HG03469 (cell line): ENCODE data around the gene GNG11.

Experiments
- ATAC-seq: cut with Tn5 transposase; IDR thresholded peaks from one replicate; pipeline ENCODE4 v1.9.1; 2021; ENCODE audit warnings: mild to moderate bottlenecking, moderate library complexity, moderate number of reproducible peaks; ENCODE audit not compliant: unreplicated experiment

Gene GNG11

DNA sequence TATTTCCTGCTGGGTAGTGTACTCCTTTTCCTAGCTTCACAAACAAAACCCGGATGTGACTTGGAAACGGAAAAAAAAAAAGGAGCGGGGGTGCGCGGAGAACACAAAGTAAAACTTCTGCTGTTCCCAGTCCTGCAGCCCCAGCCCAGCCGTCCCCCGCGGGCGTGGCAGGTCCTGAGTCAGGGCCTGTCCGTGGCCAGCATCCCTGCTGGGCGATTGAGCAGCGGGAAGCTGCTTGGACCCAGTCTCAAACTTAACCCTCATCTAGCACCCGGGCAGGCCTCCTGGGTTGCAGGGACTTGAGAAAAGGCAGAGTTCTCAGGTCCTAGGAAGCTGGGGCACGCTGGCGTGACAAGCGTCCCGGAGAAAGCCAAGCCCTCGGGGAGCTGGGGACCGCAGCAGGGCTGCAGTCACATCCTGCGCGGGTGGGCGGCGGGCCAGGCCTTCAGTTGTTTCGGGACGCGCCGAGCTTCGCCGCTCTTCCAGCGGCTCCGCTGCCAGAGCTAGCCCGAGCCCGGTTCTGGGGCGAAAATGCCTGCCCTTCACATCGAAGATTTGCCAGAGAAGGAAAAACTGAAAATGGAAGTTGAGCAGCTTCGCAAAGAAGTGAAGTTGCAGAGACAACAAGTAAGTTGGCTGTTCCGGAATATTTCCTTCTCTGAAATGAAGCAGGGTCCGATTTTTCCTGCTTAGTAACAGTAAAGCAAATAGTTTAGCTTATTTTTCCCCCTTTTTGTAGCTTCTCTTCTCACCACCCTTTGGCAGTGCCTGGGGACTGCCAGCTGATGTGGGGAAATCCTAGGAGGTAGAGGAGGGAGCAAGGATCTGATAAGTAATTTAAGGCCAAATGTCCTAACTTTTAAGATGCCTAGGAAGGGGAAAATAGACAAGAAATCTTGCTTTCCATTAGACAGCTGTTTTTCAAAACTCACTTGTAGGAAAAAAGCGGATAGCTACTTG lies at the start of gene GNG11:
GNG11 (plus strand) TSS at position 129 of the 960 bp plus-strand sequence; CDS start at position 532, 403 bp downstream.
- peak; percentile 89 for ATAC-seq

DNA sequence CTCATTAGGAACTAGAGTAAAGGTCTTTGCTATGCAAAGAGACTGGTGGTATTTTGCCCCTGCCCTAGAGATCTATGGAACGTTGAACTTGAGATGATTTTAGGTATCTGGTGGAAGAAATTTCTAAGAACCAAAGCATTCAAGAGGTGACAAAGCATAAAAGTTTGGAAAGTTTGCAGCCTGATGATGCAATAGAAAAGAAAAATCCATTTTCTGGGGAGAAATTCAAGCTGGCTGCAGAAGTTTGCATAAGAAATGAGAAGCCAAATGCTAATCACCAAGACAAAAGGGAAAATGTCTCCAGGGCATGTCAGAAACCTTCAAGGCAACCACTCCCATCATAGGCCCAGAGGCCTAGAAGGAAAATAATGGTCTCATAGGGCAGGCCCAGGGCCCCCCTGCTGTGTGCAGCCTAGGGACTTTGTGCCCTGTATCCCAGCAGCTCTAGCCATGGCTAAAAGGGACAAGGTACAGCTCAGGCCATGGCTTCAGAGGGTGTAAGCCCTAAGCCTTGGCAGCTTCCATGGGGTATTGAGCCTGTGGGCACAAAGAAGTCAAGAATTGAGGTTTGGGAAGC lies 47.4 kb upstream of the GNG11 start:
- ATAC-seq: no peak

DNA sequence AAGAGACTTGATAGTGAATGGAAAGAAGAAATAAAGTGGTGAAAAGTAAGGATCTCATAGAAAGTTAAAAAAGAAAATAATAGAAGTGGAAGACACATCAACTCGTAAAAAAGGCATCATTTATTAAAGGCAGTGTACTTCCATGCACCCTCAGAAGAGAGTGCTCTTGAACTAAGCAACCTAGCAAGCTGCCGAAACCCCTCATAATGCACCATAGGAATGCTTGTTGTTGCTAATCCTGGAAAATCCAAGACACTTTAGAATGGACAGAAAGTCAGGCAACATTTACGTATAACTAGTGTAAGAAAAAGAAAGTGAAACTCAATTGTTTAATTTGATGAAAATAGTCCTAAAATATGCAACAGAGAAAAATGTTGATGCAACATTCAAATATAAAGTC lies 43.8 kb upstream of the GNG11 start:
- ATAC-seq: no peak

DNA sequence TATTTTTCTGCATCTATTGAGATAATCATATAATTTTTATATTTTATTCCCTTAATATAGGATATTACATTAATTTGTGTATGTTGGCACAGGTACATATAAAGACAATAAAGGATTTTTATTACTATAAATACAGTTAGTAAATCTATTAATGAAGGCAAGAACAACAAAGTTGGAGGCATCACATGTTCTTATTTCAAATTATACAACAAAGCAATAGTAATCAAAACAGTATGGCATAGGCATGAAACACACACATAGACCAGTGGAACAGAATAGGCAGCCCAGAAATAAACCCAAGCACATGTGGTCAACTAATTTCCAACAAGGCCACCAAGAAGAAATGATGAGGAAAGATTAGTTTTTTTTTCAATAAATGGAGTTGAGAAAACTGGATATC lies 42.2 kb upstream of the GNG11 start:
- no peak for ATAC-seq

DNA sequence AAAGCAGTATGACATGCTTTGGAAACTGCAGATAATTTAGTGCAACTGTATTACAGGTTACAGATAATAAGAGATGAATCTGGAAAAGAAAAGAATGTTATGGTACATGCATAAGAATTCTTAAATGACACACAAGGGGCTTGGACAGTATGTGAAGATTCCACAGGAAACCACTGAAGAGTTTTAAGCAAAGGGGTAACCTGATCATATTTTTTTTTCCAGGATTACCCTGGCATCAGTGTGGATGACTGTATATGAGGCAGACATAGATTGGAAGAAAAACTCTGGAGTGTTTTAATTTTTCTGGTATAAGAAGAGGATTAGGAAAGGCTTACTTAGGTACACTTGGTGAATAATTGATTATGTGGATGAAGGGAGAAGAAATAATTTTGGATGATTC lies 39.1 kb upstream of the GNG11 start:
- ATAC-seq: no peak

DNA sequence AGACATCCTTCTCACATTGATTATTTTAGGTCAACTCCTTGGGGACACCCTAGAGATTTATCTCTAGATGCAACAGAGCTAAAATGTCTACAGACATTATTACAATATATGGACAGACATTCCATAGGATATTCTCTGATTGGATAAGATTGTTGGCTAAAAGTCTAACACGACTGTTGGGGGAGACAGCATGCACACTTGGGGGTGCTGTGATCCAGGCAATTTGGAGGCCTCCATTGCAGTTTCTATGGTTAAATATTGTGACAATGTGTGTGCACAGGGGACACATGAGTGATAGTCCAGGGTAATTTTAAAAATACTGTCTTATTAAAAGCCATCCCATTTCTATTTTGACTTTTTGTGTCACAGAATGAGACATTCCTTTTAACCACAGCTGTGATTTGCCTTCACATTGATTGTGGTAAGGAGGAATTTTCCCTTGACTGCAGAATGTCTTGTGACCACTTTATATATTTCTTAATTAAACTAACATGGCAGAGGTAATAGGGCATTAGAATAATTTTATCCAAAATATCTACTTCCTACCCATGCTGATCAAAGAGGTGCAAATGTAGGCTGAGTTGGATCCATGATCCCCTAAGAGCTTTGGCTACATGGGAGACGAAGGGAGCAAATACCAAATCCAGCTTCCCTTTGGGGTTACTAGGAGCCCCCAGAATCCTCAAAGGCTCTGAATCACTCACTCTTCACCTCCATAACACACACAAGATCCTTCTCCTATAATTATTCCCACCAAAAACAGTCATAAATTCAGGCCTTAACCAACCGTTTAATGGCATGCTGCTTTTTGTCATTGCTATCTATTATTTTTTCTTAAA lies 38.2 kb upstream of the GNG11 start:
- no peak for ATAC-seq

DNA sequence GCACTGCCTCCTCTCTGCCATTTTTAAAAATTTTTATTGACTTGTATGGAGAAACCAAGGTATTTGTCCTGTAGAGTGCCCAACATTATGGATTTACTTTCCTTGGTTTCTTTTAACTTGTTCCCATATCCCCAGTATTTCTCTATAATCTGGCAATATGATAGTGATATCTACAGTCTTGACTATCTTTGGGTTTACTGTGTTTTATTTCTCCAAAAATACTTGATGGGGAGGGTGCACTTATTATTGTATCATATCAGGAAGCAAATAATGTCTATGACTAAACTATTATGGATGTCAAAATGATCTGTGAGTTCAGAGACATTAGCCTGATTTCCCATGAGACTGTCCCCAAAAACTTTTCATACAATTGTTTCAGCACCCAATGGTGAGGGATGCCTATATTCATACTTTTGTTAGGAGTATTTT lies 37.6 kb upstream of the GNG11 start:
- no peak for ATAC-seq

DNA sequence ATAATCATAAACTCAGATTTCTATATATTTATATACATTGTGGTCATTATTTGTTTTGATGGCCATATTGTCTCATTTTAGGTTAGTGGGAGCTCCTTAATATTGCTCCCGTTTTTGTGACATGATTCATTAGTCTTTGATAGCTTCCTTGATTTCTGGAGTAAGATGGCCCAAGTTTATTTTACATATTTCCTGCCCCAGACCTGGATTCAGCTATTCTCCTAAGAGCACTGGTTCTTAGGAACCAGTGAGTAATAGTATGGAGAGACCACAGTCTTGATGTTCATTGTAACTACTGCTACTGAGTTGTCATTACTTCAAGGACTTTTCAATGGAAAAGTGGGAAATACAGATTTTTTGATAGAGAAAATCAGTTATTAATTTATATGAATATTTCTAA lies 37.0 kb upstream of the GNG11 start:
- ATAC-seq: no peak

DNA sequence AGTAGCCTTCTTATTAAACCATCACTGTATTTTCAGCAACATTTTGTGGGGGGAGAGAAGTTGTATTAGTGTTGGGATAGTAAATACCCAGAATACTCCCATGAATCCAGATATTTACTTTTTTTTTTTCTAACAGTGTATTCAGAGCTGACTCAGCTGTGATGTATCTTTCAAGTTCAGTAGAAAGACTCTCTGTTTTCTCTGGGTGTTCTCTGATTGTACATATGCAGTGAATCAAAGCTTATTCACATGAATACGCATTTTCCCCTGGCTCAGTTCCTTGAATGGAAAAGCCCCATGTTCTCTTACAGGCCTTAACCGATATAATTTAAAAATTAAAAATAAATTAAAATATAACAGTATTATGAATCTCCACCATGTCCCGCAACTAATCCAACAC lies 32.3 kb upstream of the GNG11 start:
- no peak for ATAC-seq

DNA sequence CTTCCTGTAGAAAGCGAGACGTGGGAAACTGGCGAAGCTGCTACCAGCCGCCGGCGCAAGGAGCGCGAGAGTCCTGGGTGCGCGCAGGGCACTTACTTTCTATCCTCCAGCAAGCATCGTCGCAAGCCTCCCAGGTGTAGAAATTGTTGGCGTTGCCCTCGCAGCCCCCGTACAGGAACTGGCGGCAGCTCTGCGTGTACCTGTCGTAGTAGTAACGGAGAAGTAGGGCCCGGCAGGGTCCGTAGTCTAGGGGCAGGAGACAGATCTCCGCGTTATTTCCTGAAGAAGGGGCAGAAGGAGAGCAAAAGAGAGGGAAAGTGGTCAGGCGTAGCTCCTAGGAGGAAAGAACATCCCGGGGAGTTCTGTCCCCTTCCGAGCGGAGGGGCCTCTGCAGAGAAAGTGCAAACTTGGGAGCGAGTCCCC lies 31.5 kb upstream of the GNG11 start:
- ATAC-seq: no peak

DNA sequence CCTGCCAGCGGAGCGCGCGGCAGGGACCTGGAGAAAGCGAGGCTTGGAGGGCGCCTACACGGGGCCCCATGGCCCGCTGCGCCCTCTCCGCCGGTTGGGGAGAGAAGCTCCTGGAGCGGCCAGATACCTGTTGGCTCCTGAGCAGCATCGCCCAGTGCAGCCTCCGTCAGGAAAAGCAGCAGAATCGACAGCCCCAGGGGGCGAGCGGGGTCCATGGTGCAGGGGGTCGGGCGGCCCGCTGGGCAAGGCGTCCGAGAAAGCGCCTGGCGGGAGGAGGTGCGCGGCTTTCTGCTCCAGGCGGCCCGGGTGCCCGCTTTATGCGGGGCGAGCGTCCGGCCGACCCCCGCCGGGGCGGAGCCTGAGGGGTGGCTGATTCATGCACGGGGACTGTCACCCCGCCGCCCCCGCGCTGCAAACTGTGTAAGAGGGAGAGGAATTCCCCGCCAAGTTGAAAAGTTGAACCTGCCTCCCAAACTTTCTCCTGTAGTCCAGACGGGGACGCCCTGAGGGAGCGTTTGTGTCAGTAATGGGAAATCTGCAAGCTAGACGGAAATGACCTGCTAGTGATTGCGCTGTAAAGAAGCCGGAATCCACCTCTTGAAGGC lies 31.0 kb upstream of the GNG11 start, which contains the start of gene TFPI2:
TFPI2 (minus strand) TSS at position 290 of the 605 bp plus-strand sequence; CDS start at position 215, 75 bp downstream.
- ATAC-seq: no peak

DNA sequence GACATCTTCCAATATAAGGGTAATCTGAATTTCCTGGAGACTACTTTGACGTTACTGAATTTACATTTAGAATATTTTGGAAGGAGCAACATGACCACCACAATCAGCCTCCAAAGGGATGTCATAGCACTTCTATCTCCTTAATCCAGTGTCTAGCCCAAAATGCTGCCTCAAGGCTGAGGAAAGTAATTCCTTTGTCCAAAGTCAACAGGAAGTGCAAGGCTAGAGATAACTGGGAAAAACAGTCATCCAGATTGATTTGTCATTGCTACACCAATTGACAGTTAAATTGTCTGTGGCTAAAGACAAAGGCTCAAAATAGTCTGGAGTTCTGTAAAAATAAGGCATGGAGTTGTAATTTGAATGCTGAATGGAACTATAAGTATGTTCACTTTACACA lies 27.1 kb upstream of the GNG11 start:
- no peak for ATAC-seq

DNA sequence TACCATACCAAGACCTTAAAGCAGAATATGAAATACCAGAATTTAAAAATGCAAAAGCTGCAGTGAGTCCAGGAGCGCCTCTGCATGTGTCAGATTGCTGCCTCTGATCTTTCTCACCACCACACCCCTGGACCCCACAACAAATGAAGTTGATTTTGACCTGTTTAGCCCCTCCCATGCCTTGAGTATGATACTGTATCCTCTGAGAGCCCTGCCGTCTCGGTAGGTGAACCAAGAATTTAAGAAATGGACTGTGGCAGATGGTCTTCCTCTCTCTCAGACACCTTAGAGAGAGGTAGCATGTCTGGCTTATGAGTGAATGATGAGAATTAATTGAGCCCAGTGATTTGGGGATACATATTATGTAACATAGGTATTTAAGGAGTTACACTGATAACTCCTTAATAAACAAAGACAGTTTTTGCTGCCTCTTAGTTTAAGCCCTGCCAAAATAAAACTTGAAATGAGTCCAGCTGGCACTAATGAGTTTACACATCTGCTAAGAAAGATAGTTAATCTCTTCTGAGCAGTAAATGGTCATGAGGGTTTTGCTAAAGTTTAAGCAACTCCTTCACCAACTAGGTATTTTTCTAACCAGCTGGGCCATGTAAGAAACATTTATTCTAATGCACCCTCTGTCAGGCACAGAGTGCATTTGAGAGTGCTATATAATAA lies 26.4 kb upstream of the GNG11 start:
- no peak for ATAC-seq

DNA sequence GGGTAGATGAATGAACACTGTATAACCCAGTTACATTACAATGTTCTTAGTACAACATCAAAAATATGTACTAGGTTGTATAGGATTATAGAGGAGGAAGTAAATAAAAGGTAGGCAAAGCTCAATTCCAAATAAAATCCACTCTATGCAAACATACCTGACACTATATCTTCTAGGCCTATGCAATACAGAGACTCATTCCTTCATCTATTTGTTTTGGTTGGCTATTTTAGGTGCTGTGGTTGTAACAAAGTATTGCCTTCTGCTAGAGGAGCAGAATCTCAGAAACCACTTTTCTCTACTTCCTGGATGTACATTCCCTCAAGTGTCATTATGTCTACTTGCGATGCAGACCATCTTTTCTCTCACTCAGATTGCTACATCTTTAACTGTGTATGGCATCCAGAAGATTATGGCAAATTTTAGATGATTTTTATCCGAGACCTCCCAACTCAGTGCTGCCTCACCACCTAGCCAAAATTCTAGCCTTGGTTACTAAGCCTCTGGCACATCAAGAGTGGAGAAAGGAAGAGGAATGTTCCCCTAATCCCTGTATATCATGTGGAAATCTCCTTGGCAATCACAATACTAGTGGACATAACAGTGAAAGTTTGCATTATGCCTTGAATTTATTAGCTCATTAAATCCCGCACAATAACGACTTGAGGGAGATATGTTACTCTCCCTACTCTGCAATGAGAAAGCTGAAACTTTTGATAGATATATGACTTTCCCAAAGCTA lies 25.5 kb upstream of the GNG11 start:
- ATAC-seq: no peak

DNA sequence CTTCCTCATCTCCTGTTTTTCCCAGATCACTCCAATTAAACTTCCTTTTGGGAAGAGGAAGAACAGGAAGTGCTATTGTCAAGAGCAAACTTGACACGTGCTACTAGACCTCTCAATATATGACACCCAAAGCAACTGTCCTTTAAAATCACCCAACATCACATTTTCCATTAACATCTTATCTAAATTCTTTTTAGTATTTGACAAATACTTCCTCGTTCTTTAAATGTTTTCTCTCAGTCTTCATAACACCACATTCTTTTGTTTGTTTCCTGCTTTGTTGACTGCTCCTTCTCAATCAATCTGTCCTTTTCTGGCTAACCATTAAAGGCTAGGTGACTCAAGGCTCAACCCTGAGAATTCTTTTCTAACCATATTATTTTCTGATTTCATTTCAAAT lies 23.9 kb upstream of the GNG11 start:
- ATAC-seq: no peak

DNA sequence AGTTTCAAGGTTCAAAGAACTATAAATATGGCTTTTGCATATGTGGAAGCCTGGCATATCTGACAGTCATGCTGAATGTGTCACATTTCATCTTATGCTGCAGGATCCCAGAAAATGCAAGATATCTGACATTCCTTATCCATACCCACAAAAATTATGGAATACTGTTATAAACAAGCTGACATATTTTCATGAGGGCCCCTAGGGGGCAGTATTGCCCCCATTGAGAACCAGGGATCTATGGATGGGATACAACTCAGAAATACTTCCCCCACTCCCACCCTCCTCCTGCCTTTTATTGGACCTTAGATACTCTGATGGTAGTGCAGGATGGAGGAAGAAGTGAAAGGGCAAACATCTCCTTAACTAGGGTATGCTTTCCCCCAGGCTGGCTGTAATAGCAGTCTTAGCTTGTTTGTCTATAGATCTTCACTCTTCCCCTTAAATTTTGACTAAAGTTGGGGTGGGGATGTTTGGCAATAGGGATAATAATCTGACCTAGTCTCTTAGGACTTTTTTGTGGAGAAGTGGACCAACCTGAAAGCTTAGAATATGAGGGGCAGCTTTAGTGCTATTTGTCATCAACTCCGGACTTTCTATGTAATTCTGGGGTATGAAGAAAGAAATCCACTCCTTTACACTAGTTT lies 18.6 kb upstream of the GNG11 start:
- ATAC-seq: no peak

DNA sequence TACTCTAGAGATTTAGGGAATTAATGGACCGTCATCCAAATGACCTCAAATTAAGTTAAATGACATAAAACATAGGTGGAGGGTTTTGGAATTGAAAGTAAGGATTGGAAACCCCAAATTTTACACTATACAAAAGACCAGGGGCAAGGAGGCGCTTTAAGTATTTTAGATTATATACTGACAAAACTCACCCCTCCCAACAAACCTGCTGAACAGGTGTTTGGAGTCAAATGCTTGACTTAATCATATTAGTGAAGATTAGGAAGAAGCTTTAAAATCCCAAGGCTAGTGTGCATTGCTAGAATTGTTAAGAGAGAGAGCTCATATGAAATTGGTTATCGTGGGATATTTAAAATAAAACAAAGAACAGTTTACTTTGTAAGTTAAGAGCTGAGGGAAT lies 15.3 kb upstream of the GNG11 start, which contains the start of gene GNGT1:
GNGT1 (plus strand) TSS at position 301 of the 400 bp plus-strand sequence. CDS start 180 bp downstream, outside the sequence.
- no peak for ATAC-seq

DNA sequence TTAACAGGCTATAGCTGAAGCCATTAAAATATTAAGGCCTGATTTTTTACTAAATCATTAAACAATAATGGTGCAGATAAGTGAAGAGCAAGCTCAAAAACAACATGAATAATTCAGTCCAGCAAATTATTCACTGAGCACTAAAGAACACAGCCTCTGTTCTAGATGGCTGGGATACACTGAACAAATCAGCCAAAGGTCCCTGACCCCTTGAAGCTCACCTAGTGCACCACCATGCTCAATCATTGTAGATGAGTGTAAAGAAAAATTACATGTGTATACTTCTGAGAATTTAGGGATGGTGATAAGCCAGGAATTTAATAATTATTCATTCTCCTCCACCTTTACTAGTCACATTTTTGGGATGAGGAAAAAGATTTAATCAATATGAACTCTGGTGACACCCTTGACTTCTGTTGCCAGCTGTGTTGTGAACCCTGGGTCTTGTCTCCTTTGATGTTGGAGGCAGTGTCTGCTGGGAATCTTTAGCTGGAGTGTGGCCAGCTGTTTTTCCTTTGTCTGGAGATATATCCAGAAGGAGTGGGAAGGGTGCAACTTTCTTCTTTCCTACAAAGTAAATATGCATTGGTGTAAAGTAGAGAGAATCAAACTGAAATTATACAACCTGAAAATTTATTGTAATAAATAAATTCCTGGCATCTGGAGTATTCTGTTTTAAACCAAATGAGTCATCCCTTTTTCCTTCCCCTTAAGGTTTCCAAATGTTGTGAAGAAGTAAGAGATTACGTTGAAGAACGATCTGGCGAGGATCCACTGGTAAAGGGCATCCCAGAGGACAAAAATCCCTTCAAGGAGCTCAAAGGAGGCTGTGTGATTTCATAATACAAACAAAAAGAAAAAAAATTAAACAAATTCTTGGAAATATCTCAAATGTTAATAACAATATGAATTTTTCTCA lies 11.2 kb upstream of the GNG11 start:
- no peak for ATAC-seq
